HCT116 (cell line): Measurements from ENCODE around the gene RXFP4. TPM values are rescaled to one million over a fixed set of nuclear protein-coding genes. Genes with fewer than 3 reads are reported as not detected.

Experiments used
- ATAC-seq: fragments of 200-7000 bp; cut with Tn5 transposase; 2 replicates; pipeline ENCODE4 v1.9.1; 2020; ENCODE audit warnings: mild to moderate bottlenecking, moderate library complexity
- BruUV-seq: library from RNA; stranded (reverse); fragments of 400-500 nt; replicated peaks from 2 replicates; lab custom pipeline; 2021; lab: Mats Ljungman, UMichigan
- CTCF ChIA-PET: fragments of 300-600 bp; sonication (Branson Sonifier 250); formaldehyde crosslinking; loops from one replicate; lab custom pipeline; 2021; ENCODE audit warnings: antibody characterized with exemption; lab: Charles Lee
- POLR2A ChIA-PET: fragments of 300-600, 350-600 bp; sonication (Branson Sonifier 250); formaldehyde crosslinking; loops from one replicate; lab custom pipeline; 2021; ENCODE audit warnings: antibody characterized with exemption; lab: Charles Lee
- RAD21 ChIA-PET, 2 experiments: fragments of 300-600 bp; sonication (Branson Sonifier 250); formaldehyde crosslinking; loops; one replicate each; lab custom pipeline; 2023; ENCODE audit warnings: low total read pairs in 2 of 2; ENCODE audit not compliant: uncharacterized antibody in 2 of 2, unreplicated experiment in 2 of 2, low non-redundant PET in 1 of 2; lab: Charles Lee
- DNase-seq: peaks from one replicate; pipeline ENCODE4 v3.0.0-alpha.2; 2010; ENCODE audit warnings: low read depth, low spot score
- H2AFZ ChIP-seq: fragments of 200-600 bp; shearing (Covaris generic), sonication (generic); 2 replicates; pipeline ENCODE4 v1.6.1; 2017; ENCODE audit warnings: low read depth, mixed run types, mixed read lengths, antibody characterized with exemption, low read length; ENCODE audit not compliant: poor library complexity, severe bottlenecking
- H3K27ac ChIP-seq: 2 replicates; pipeline ENCODE4 v1.5.1; 2012; ENCODE audit warnings: low read depth, low read length
- H3K27me3 ChIP-seq: fragments of 200-600 bp; sonication (generic); 2 replicates; pipeline ENCODE4 v1.6.1; 2016; ENCODE audit warnings: mixed run types, low read length, mixed read lengths; ENCODE audit not compliant: insufficient read depth
- H3K36me3 ChIP-seq, 2 experiments: fragments of 200-500 bp in 1 of 2; fragments of 200-600 bp in 1 of 2; sonication (Bioruptor generic) in 1 of 2; sonication (generic) in 1 of 2; 2 replicates each; pipeline versions ENCODE4 v1.5.1 to v1.6.1; 2014 to 2016; ENCODE audit warnings: low read length in 2 of 2, inconsistent platforms in 1 of 2, mixed read lengths in 1 of 2, mixed run types in 1 of 2; ENCODE audit not compliant: insufficient read depth in 2 of 2, control insufficient read depth in 1 of 2
- H3K4me1 ChIP-seq, 2 experiments: fragments of 200-600 bp in 1 of 2; sonication (generic) in 1 of 2; 2 replicates each; pipeline versions ENCODE4 v1.5.1 to v1.6.1; 2012 to 2017; ENCODE audit warnings: low read length in 2 of 2, inconsistent platforms in 1 of 2, mild to moderate bottlenecking in 1 of 2, mixed read lengths in 1 of 2, mixed run types in 1 of 2, moderate library complexity in 1 of 2; ENCODE audit not compliant: insufficient read depth in 2 of 2, control insufficient read depth in 1 of 2
- H3K4me2 ChIP-seq: fragments of 200-600 bp; sonication (generic); 2 replicates; pipeline ENCODE4 v1.6.1; 2017; ENCODE audit warnings: mixed run types, low read length, mixed read lengths
- H3K4me3 ChIP-seq, 2 experiments: fragments of 200-600 bp in 1 of 2; sonication (generic) in 1 of 2; replicated peaks in 1 of 2; 2 replicates each; pipeline ENCODE4 v1.5.1; 2011 to 2016; ENCODE audit warnings: low read length in 2 of 2, control low read depth in 1 of 2, low read depth in 1 of 2, mild to moderate bottlenecking in 1 of 2, mixed read lengths in 1 of 2, mixed run types in 1 of 2
- H3K79me2 ChIP-seq: fragments of 200-600 bp; sonication (generic); 2 replicates; pipeline ENCODE4 v1.6.1; 2017; ENCODE audit warnings: mild to moderate bottlenecking, mixed run types, low read length, moderate library complexity, mixed read lengths; ENCODE audit not compliant: insufficient read depth
- H3K9ac ChIP-seq: fragments of 200-600 bp; sonication (generic); 2 replicates; pipeline ENCODE4 v1.6.1; 2016; ENCODE audit warnings: low read length, mixed read lengths
- H3K9me2 ChIP-seq: fragments of 200-600 bp; sonication (generic), shearing (Covaris generic); 2 replicates; pipeline ENCODE4 v1.6.1; 2017; ENCODE audit warnings: mixed run types, mild to moderate bottlenecking, moderate library complexity; ENCODE audit not compliant: insufficient read depth
- H3K9me3 ChIP-seq, 2 experiments: fragments of 200-500 bp in 1 of 2; fragments of 200-600 bp in 1 of 2; sonication (Bioruptor generic) in 1 of 2; sonication (generic) in 1 of 2; 2 replicates each; pipeline ENCODE4 v1.6.1; 2014 to 2017; ENCODE audit warnings: low read length in 2 of 2, mixed read lengths in 2 of 2, inconsistent platforms in 1 of 2, low read depth in 1 of 2, mild to moderate bottlenecking in 1 of 2, mixed run types in 1 of 2, moderate library complexity in 1 of 2; ENCODE audit not compliant: control insufficient read depth in 1 of 2, insufficient read depth in 1 of 2
- H4K20me1 ChIP-seq: fragments of 200-600 bp; sonication (generic), shearing (Covaris generic); 2 replicates; pipeline ENCODE4 v1.6.1; 2017; ENCODE audit warnings: mixed run types, mild to moderate bottlenecking, moderate library complexity; ENCODE audit not compliant: insufficient read depth
- EGR1 ChIP-seq: IDR thresholded peaks from 2 replicates; pipeline ENCODE4 v1.6.1; 2012; ENCODE audit warnings: low read depth
- ELF1 ChIP-seq: IDR thresholded peaks from 2 replicates; pipeline ENCODE4 v1.6.1; 2012; ENCODE audit warnings: low read depth, borderline replicate concordance
- ZBTB33 ChIP-seq: IDR thresholded peaks from 2 replicates; pipeline ENCODE4 v1.6.1; 2011; ENCODE audit warnings: mild to moderate bottlenecking, low read length, moderate library complexity; ENCODE audit not compliant: insufficient replicate concordance; ENCODE audit errors: extremely low read depth
- ZNF274 ChIP-seq: fragments of 200-500 bp; sonication (Bioruptor generic); IDR thresholded peaks from 2 replicates; pipeline ENCODE4 v1.6.1; 2014; ENCODE audit warnings: mild to moderate bottlenecking, low read depth, low read length, inconsistent platforms
- intact Hi-C: fragments of 100-400 bp; cut with micrococcal nuclease; formaldehyde crosslinking; loops from 2 replicates; pipeline ENCODE4 v1.10.0; 2022
- total RNA-seq: library from RNA; stranded (reverse); gene quantifications from one replicate; pipeline ENCODE4 v1.2.1, GENCODE V29; 2021; ENCODE audit not compliant: unreplicated experiment
- TF ChIP-seq, protein P1 (sequence below): IDR thresholded peaks from 2 replicates; pipeline ENCODE4 v1.6.1; 2012
- TF ChIP-seq, protein P2 (sequence below): IDR thresholded peaks from 2 replicates; pipeline ENCODE4 v1.6.1; 2012; ENCODE audit warnings: low read depth

RXFP4 gene
- total RNA-seq, 1 experiment from 2014 or later = 0.20 TPM

DNA sequence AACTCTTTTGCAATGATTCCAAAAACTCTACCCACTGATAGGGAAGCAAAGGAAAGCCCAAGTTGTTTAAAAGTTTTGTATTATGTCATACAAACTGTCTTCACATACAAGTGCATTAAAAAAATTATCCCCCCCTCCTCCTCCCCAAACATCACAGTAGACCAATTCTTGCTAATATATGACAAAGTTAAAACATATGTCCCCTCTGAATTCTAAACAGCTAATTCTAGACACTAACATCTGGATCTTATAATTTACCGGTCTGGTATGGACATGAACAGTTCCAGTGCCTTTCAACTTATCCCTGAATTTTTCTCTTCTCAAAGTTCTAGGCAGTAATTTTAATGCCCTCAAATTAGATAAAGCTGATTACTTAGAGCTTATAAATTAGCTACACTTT, 43.7 kb upstream of the RXFP4 start:
- no peak overlapping the region for H3K4me2 ChIP-seq
- TF ChIP-seq ZBTB33 (no peak), EGR1 (no peak), ZNF274 (no peak), ELF1 (no peak)
- TF ChIP-seq, protein P1, sequence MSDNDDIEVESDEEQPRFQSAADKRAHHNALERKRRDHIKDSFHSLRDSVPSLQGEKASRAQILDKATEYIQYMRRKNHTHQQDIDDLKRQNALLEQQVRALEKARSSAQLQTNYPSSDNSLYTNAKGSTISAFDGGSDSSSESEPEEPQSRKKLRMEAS = no peak
- TF ChIP-seq, protein P2, sequence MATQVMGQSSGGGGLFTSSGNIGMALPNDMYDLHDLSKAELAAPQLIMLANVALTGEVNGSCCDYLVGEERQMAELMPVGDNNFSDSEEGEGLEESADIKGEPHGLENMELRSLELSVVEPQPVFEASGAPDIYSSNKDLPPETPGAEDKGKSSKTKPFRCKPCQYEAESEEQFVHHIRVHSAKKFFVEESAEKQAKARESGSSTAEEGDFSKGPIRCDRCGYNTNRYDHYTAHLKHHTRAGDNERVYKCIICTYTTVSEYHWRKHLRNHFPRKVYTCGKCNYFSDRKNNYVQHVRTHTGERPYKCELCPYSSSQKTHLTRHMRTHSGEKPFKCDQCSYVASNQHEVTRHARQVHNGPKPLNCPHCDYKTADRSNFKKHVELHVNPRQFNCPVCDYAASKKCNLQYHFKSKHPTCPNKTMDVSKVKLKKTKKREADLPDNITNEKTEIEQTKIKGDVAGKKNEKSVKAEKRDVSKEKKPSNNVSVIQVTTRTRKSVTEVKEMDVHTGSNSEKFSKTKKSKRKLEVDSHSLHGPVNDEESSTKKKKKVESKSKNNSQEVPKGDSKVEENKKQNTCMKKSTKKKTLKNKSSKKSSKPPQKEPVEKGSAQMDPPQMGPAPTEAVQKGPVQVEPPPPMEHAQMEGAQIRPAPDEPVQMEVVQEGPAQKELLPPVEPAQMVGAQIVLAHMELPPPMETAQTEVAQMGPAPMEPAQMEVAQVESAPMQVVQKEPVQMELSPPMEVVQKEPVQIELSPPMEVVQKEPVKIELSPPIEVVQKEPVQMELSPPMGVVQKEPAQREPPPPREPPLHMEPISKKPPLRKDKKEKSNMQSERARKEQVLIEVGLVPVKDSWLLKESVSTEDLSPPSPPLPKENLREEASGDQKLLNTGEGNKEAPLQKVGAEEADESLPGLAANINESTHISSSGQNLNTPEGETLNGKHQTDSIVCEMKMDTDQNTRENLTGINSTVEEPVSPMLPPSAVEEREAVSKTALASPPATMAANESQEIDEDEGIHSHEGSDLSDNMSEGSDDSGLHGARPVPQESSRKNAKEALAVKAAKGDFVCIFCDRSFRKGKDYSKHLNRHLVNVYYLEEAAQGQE = no peak
- BruUV-seq = no TSS peak
- H3K79me2 ChIP-seq = peaks cover 9% of the 10 kb centered on the region; the same call in 1 of the 2 replicates
- peaks cover 30 to 33% of the 10 kb centered on the region in 2 experiments; a peak in 3 of 4 replicates for H3K36me3 ChIP-seq
- no peaks in the 10 kb centered on the region for H3K9me2 ChIP-seq
- H2AFZ ChIP-seq = no peak overlapping the region
- ChIA-PET RAD21 (no interaction called here), POLR2A (interaction anchor here (1.2 kb wide), 1 partner anchor 37 kb away, joined by 5 read pairs; the partner anchor contains the start of gene KHDC4), CTCF (no interaction called here)
- no peaks in the 10 kb centered on the region for H3K9me3 ChIP-seq
- no peak overlapping the region for H3K4me3 ChIP-seq
- H3K27ac ChIP-seq = no peak overlapping the region
- no peaks in the 10 kb centered on the region for H3K27me3 ChIP-seq
- H3K9ac ChIP-seq = no peak overlapping the region
- intact Hi-C loops = no loop called here
- ATAC-seq = no peak
- peaks cover 5% of the 10 kb centered on the region; the same call in 1 of the 2 replicates for H4K20me1 ChIP-seq
- no peak for DNase-seq
- H3K4me1 ChIP-seq = peaks cover 15 to 27% of the 10 kb centered on the region in 2 experiments
